Measurements from ENCODE around the gene IKZF4.

IKZF4 gene

GRCh38 chr12:56082382-56082781, 61.5 kb downstream of the IKZF4 start:
- H3K9ac ChIP-seq (ENCODE audit: low read depth, low read length, poor library complexity, severe bottlenecking): no peak overlapping the region
- TF ChIP-seq CTCF (conservative IDR thresholded peaks at IDR 0.05; ENCODE audit: low read length) (no peak), EZH2phosphoT487 (IDR thresholded peaks at IDR 0.05; ENCODE audit: borderline replicate concordance) (no peak)
- no peaks in the 10 kb centered on the region for H3F3A ChIP-seq (ENCODE audit: low read depth)
- H3K4me3 ChIP-seq (ENCODE audit: low read length, poor library complexity, severe bottlenecking): no peak overlapping the region
- H3K9me3 ChIP-seq (ENCODE audit: insufficient read depth, low read depth, low read length): no peaks in the 10 kb centered on the region
- no peaks in the 10 kb centered on the region for H3K79me2 ChIP-seq (ENCODE audit: insufficient read depth, low read length)
- H4K20me1 ChIP-seq (ENCODE audit: insufficient read depth, low read length, poor library complexity, severe bottlenecking): no peaks in the 10 kb centered on the region
- H3K4me2 ChIP-seq (ENCODE audit: low read depth, low read length, poor library complexity, severe bottlenecking): no peak overlapping the region
- no peaks in the 10 kb centered on the region for H3K27me3 ChIP-seq (ENCODE audit: insufficient read depth, low read length, poor library complexity, severe bottlenecking)
- no peak overlapping the region for H2AFZ ChIP-seq (ENCODE audit: low read length)
- no peaks in the 10 kb centered on the region for H3K36me3 ChIP-seq (ENCODE audit: insufficient read depth, low read length)
- no peaks in the 10 kb centered on the region for H3K9me2 ChIP-seq (replicated peaks; ENCODE audit: low read depth, low read length)
- peaks cover 8% of the 10 kb centered on the region for H3K4me1 ChIP-seq (ENCODE audit: insufficient read depth, low read length, poor library complexity, severe bottlenecking)

GRCh38 chr12:56082967-56083366, 62.1 kb downstream of the IKZF4 start:
- H2AFZ ChIP-seq (ENCODE audit: low read length): no peak overlapping the region
- TF ChIP-seq EZH2phosphoT487 (IDR thresholded peaks at IDR 0.05; ENCODE audit: borderline replicate concordance) (no peak), CTCF (conservative IDR thresholded peaks at IDR 0.05; ENCODE audit: low read length) (no peak)
- no peaks in the 10 kb centered on the region for H3F3A ChIP-seq (ENCODE audit: low read depth)
- H3K36me3 ChIP-seq (ENCODE audit: insufficient read depth, low read length): no peaks in the 10 kb centered on the region
- no peaks in the 10 kb centered on the region for H3K9me2 ChIP-seq (replicated peaks; ENCODE audit: low read depth, low read length)
- H3K9ac ChIP-seq (ENCODE audit: low read depth, low read length, poor library complexity, severe bottlenecking): no peak overlapping the region
- no peaks in the 10 kb centered on the region for H3K9me3 ChIP-seq (ENCODE audit: insufficient read depth, low read depth, low read length)
- no peaks in the 10 kb centered on the region for H4K20me1 ChIP-seq (ENCODE audit: insufficient read depth, low read length, poor library complexity, severe bottlenecking)
- H3K4me2 ChIP-seq (ENCODE audit: low read depth, low read length, poor library complexity, severe bottlenecking): no peak overlapping the region
- no peaks in the 10 kb centered on the region for H3K79me2 ChIP-seq (ENCODE audit: insufficient read depth, low read length)
- peaks cover 8% of the 10 kb centered on the region for H3K4me1 ChIP-seq (ENCODE audit: insufficient read depth, low read length, poor library complexity, severe bottlenecking)
- H3K4me3 ChIP-seq (ENCODE audit: low read length, poor library complexity, severe bottlenecking): no peak overlapping the region
- no peaks in the 10 kb centered on the region for H3K27me3 ChIP-seq (ENCODE audit: insufficient read depth, low read length, poor library complexity, severe bottlenecking)

GRCh38 chr12:56084958-56085543, 64.2 kb downstream of the IKZF4 start:
- peaks cover under 1% of the 10 kb centered on the region for H3K4me1 ChIP-seq (ENCODE audit: insufficient read depth, low read length, poor library complexity, severe bottlenecking)
- no peaks in the 10 kb centered on the region for H3K9me2 ChIP-seq (replicated peaks; ENCODE audit: low read depth, low read length)
- H3K36me3 ChIP-seq (ENCODE audit: insufficient read depth, low read length): no peaks in the 10 kb centered on the region
- no peaks in the 10 kb centered on the region for H3F3A ChIP-seq (ENCODE audit: low read depth)
- no peak overlapping the region for H2AFZ ChIP-seq (ENCODE audit: low read length)
- no peak overlapping the region for H3K4me3 ChIP-seq (ENCODE audit: low read length, poor library complexity, severe bottlenecking)
- H3K27me3 ChIP-seq (ENCODE audit: insufficient read depth, low read length, poor library complexity, severe bottlenecking): no peaks in the 10 kb centered on the region
- H3K79me2 ChIP-seq (ENCODE audit: insufficient read depth, low read length): no peaks in the 10 kb centered on the region
- no peak overlapping the region for H3K4me2 ChIP-seq (ENCODE audit: low read depth, low read length, poor library complexity, severe bottlenecking)
- TF ChIP-seq EZH2phosphoT487 (IDR thresholded peaks at IDR 0.05; ENCODE audit: borderline replicate concordance): no peak
- peak; percentile 76 for TF ChIP-seq CTCF (conservative IDR thresholded peaks at IDR 0.05; ENCODE audit: low read length)
- H3K9ac ChIP-seq (ENCODE audit: low read depth, low read length, poor library complexity, severe bottlenecking): no peak overlapping the region
- H3K9me3 ChIP-seq (ENCODE audit: insufficient read depth, low read depth, low read length): no peaks in the 10 kb centered on the region
- H4K20me1 ChIP-seq (ENCODE audit: insufficient read depth, low read length, poor library complexity, severe bottlenecking): no peaks in the 10 kb centered on the region

Data from Loucy (cell line).